ENCODE measurements around the gene ZBTB2.

- TF ChIP-seq, protein P1, sequence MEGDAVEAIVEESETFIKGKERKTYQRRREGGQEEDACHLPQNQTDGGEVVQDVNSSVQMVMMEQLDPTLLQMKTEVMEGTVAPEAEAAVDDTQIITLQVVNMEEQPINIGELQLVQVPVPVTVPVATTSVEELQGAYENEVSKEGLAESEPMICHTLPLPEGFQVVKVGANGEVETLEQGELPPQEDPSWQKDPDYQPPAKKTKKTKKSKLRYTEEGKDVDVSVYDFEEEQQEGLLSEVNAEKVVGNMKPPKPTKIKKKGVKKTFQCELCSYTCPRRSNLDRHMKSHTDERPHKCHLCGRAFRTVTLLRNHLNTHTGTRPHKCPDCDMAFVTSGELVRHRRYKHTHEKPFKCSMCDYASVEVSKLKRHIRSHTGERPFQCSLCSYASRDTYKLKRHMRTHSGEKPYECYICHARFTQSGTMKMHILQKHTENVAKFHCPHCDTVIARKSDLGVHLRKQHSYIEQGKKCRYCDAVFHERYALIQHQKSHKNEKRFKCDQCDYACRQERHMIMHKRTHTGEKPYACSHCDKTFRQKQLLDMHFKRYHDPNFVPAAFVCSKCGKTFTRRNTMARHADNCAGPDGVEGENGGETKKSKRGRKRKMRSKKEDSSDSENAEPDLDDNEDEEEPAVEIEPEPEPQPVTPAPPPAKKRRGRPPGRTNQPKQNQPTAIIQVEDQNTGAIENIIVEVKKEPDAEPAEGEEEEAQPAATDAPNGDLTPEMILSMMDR (IDR thresholded peaks at IDR 0.05; ENCODE audit: low read depth, low read length) = no peak
- TF ChIP-seq POLR2A (IDR thresholded peaks at IDR 0.05; ENCODE audit: extremely low read depth, insufficient read length) = no peak
Measured at GRCh38 chr6:151322570-151322969, 68.8 kb downstream of the ZBTB2 start.
